Spleen (tissue), 7 donors: ENCODE results near the gene TIAM1.

Experiments
- POLR2A ChIP-seq, 3 donors: fragments of 450-650 bp; IDR thresholded peaks; one replicate each; pipeline ENCODE4 v1.5.1; 2017; ENCODE audit warnings: antibody characterized with exemption in 3 of 3, mild to moderate bottlenecking in 1 of 3
- TF ChIP-seq, protein P1 (sequence below), 11 experiments: fragments of 200-600 bp in 7 of 11; fragments of 450-650 bp in 4 of 11; sonication (generic) in 4 of 11; IDR thresholded peaks in 8 of 11; conservative IDR thresholded peaks in 3 of 11; 1 replicate in 7 of 11; 2 replicates in 4 of 11; pipeline versions ENCODE4 v1.4.0 to v1.8.0; 2016 to 2021; ENCODE audit warnings: antibody characterized with exemption in 11 of 11, inconsistent platforms in 4 of 11, mild to moderate bottlenecking in 1 of 11
- donor health status: DM: no; HTN: no; CAD: no; lungs with moderate emphysema.
- donor health status: DM: no; HTN: no; CAD: no.
- donor health status: DM: no; HTN: no; CAD: no.

DNA sequence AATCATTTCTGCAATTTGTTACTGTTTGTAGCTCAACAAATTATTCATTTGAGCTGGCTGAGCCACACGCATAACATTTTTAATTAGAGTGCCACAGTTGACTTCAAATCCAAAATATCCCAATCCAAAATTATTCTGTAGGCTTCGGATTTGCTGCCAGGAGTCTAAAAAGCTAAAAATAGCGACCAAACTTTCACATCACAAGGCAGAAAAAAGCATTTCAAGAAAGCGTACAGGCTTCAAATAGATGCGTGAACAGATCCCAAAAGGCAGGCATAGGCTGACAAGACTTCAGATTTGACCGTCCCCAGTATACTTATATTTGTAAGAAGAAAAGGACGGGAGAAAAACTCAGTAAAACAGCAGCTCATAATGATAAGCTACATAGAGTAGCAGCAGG, 24.3 kb upstream of the TIAM1 start:
- TF ChIP-seq, protein P1, sequence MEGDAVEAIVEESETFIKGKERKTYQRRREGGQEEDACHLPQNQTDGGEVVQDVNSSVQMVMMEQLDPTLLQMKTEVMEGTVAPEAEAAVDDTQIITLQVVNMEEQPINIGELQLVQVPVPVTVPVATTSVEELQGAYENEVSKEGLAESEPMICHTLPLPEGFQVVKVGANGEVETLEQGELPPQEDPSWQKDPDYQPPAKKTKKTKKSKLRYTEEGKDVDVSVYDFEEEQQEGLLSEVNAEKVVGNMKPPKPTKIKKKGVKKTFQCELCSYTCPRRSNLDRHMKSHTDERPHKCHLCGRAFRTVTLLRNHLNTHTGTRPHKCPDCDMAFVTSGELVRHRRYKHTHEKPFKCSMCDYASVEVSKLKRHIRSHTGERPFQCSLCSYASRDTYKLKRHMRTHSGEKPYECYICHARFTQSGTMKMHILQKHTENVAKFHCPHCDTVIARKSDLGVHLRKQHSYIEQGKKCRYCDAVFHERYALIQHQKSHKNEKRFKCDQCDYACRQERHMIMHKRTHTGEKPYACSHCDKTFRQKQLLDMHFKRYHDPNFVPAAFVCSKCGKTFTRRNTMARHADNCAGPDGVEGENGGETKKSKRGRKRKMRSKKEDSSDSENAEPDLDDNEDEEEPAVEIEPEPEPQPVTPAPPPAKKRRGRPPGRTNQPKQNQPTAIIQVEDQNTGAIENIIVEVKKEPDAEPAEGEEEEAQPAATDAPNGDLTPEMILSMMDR (IDR thresholded peaks at IDR 0.05 in 8 of 11, conservative IDR thresholded peaks at IDR 0.05 in 3 of 11): no peak
- TF ChIP-seq POLR2A (IDR thresholded peaks at IDR 0.05): no peak
